NCI-H2029 treated with DMSO at 0.1 percent for 48 hours (cell line): ENCODE measurements around the gene OGFR.
"Not testable (repeated sequence)": the region's sequence is repeated elsewhere in the genome, so short reads cannot be mapped to it uniquely, and the experiment has no call there.

Experiments used
- DNase-seq: peaks from one replicate; lab custom pipeline; 2025; lab: John Stamatoyannopoulos, UW

OGFR gene

DNA sequence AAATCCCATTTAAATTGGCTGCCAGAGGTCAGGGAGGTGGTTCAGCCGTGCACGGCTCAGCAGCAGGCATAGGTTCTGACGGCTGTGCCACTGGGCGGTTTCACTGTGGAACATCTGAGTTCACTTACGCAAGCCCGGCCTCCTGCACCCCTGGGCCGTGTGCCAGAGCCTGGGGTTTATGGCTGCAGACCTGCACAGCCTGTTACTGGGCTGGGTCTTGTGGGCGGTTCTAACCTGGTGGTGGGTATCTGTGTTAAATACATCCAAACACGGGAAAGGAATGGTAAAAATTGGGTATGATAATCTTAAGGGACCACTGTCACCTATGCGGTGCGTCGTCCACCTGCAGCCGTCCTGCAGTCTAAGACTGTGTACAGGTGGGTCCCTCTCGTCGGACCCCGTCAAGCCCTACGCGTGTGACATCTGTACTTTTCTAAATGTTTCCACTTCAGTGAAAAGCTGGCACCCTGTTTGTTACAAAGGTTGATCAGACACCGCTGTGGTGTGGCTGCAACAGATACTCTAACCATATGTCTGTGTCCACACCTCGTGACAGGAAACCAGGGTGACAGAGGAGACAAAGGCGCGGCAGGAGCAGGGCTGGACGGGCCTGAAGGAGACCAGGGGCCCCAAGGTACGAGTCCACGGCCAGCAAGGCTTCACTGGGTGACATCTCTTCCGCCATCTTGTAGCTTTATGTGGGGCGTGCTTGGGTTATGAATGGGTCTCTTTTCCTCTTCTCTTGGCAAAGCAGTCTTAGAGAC, 33.7 kb downstream of the OGFR start:
- DNase-seq, result peak; percentile 26

DNA sequence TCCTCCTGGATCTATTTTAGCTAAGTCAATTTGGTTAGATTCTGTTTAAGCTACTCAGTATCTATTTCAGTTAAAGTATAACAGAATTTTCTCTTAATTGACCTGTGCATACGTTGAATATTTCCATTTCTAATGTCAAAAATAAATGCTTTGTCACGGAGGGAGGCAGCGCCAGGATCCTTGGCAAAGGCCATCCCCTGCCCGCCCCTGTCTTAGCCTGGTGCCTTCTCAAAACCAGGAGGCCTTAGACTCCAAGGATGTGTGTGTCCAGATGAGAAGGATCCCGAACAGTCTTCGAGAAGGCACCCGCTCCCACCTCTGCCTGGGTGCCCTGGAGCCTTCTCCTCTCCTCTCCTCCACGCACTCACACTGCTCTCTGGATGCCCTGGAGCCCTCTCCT, 34.6 kb downstream of the OGFR start:
- DNase-seq, result no peak

DNA sequence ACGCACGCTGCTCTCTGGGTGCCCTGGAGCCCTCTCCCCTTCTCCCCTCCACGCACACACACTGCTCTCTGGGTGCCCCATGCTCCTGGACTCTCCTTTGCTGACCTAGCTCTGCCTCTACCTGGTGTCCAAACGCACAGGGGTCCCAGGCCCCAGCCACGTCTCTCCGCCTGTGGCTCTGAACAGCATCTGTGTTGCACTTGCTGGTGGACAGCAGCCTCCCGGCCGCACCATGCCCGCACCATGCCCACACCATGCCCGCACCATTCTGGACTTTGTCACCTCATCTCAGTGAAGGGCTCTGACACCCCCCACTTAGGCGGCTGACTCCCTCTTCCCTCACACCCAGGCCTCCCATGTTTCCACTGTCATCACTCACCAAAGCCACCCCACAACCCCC, 35.2 kb downstream of the OGFR start:
- DNase-seq, result no peak

DNA sequence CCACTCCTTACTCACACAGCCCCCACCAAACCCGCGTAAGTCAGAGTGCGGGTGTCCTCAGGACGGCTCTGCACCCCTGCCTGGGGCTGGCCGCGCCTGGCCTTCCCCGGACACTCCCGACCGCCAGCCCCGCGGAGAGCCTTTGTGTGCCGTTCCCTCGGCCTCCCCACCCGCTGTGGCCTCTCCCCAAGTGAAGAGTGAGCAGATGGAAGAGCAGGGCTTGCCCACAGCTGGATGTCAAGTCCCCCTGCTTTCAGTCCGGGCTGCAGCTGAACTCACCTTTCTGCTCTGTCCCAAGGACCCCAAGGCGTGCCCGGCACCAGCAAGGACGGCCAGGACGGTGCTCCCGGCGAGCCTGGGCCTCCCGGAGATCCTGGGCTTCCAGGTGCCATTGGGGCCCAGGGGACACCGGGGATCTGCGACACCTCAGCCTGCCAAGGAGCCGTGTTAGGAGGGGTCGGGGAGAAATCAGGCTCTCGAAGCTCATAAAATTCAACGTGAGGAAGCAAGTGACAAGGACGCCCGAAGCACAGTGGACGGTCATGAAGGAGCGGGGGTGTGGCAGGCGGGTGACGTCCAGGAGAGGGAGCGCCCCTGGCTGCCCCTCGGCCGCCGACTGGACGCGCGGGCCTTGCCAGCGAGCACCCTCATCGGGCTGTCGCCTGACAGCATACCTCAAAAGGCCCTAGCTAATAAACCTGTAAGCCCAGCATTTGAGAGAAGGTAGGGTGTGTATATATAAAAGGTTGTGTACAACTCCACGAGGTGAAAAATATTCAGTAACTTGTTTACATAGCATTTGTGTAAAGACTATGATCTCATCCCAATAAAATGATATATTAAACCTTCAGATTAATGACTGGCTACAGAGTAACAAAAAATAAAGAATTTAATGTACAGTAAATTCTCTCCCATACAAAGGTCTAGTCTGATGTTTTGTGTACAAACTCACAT, 35.9 kb downstream of the OGFR start:
- no peak for DNase-seq

DNA sequence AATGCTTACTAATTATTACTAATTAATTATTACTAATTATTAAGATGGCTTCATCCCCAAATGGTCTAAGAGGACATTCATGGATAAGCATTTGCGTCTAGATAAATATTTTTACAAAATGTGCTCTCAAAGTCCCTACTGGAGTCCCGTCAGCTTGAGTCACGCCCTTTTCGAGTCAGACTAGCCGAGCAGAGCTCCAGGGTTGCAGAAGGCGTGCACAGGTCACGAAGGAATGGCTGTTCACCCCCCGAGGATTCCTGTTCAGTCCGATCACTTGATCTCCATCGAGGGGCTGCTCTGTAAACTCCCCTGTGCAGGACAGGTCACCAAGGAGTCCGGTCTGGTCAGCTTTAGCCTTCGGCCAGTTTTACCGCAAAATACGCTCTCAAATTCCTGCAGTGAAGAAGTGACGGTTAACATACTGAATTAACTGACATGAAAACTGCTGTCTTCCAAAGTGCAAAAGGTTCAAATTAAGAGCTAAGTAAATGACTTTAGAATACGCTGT, 37.1 kb downstream of the OGFR start:
- DNase-seq, result no peak

DNA sequence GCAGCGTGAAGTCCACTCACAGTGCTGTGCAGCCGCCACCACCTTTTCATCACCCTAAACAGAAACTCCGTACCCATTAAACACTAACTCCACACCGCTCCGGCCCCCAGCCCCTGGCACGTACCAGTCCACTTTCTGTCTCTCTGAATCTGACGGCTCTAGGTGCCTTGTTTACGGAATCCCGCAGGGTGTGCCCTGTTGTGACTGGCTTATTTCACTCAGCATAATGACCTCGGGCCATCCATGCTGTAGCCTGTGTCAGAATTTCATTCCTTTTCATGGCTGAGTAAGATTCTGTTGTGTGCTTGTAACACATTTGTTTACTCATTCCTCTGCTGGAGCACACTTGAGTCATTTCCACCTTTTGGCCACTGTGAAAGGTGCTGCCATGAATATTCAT, 39.0 kb downstream of the OGFR start:
- no peak for DNase-seq

DNA sequence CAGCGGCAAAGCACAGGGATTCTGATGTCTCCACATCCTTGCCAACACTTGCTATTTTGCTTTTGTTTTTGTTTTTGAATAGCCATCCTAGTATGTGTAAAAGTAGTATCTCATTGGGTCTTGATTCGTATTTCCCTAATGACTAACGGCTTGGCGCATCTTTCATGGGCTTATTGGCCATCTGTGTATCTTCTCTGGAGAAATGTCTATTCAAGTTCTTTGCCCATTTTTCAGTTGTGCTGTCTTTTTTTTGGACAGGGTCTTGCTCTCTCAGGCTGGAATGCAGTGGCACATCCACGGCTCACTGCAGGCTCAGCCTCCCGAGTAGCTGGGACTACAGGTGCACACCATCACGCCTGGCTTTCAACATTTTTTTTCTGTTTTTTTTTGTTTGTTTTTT, 39.5 kb downstream of the OGFR start:
- DNase-seq, result no peak

DNA sequence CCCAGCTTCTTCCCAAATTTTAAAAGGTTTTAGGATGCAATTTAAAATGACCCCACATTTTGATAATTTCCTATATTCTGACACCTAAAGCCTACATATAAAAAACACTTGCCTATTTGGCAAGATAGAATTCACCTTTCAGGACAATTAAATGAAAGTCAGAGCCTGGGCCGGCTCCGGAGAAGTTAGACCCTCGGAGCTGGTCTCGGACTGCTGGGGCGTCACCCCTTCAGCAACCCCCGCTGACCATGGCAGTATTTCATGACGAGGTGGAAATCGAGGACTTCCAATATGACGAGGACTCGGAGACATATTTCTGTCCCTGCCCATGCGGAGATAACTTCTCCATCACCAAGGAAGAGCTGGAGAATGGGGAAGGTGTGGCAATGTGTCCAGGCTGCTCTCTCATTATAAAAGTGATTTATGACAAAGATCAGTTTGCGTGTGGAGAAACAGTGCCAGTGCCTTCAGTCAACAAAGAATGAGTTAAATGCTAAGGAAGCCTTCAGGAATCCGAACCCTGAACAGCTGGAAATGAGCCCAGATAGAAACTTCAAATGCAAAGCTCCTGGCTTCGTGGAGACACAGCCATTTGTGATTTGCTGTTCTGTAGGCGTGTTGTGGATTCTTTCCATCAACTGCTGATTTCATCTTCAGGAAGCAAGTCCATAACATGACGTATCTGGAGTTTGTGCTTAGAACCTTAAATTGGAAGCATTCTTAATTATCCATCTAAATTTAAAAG, 41.0 kb downstream of the OGFR start:
- no peak for DNase-seq

DNA sequence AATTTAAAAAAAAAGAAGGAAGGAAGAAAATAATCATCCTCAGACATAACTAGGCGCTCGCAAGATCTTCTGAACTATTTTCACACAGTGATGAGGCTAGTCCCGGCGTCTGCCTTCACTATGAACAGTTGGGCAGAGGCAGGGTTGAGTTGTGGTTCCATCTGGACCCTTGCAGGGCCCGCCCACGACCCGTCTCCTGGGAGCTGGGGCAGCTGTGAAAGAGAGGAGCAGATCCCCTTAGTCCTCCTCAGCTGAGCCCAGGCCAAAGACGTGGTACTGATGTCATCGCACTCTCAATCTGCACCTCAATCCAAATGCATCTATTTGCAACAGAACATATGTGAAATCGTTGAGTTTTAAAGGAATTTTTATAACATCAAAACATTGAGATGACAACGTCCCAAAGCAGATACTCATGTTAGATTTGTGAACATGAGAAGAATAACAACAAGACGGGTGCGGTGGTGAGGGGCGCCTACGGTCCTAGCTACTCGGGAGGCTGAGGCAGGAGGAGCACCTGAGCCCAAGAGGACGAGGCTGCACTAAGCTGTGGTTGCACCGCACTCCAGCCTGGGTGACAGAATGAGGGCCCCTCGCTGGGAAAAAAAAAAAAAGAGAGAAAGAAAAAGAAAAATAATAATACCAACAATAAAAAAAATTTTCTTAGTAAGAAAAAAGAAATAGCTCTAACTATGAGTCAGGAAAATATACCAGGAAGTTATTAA, 41.7 kb downstream of the OGFR start:
- no peak for DNase-seq

DNA sequence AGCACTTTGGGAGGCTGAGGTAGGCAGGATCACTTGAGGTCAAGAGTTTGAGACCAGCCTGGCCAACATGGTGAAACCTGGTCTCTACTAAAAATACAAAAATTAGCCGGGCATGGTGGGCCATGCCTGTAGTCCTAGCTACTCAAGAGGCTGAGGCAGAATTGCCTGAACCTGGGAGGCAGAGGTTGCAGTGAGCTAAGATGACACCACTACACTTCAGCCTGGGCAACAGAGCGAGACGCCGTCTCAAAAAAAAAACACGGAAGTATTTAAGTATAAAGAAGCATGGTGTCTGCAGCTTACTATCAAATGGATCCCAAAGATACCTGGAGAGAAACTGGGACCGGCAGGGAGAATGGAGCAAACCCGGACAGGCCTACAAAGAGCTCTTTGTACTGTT, 44.3 kb downstream of the OGFR start:
- DNase-seq, result not testable (repeated sequence)

DNA sequence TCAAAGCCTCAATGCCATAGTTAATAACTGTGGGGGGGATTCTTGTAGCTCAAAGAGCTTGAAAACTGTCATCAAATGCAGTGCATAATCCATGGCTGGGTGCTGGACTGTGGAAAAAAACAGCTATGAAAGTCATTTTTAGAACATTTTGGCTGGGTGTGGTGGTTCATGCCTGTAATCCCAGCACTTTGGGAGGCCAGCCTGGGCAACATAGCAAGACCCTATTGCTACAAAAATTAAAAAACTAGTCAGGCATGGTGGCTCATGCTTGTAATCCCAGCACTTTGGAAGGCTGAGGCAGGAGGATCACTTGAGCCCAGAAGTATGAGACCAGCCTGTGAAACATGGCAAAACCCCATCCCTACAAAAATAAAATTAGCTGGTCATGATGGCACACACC, 44.8 kb downstream of the OGFR start:
- DNase-seq, result no peak

DNA sequence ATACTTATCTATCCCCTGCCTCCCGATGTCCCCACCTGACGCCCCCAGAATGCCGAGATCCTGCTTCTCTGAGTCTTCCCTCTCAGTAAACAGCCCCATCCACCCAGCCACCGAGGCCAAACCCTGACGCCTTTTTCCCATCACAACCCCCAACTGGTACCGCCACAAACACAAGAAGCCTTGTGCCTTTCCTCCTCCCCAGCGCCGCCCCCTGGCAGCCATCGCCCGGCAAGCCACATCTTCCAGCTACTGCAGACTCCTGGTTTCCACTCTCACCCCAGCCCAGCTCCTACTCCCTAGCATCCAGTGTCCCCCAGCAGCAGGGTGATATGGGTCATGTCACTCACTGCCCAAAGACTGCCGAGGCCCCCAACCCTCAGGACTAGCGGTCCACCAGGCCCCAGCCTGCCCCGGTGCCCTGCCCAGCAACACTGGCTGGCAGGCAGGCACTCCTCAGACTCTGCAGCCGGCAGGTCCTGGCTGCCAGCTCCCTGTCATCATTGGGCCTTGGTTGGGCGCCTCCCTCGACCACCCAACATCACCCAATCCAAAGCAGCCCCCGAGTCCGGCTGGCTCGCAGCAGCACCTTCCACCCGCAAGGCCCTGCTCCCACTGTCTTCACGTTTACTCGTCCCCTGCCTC, 45.8 kb downstream of the OGFR start:
- no peak for DNase-seq

DNA sequence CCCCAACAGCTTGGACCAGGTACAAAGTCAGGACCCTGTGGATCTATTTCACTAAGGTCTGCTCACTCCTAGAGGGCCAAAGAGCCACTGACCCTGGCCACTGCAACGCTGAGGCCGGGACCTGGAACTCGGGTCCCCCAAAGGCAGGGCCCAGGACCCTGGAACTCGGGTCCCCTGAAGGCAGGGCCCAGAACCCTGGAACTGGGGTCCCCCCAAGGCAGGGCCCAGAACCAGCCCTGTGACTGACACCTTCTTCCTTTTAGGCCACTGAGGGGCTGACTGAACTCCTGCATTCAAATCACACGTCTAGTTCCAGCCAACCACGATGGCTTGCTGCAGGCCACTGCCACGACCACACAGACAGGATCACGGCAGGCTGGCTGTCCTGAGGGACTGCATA, 47.6 kb downstream of the OGFR start:
- no peak for DNase-seq

DNA sequence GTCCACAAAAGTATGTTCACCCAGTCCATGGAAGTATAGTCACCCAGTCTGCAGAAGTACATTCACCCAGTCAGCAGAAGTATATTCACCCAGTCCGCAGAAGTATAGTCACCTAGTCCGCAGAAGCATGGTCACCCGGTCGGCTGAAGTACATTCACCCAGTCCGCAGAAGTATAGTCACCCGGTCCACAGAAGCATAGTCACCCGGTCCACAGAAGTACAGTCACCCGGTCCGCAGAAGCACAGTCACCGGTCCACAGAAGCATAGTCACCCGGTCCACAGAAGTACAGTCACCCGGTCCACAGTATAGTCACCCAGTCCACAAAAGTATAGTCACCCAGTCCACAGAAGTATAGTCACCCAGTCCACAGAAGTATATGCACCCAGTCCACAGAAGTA, 48.2 kb downstream of the OGFR start:
- DNase-seq, result no peak

DNA sequence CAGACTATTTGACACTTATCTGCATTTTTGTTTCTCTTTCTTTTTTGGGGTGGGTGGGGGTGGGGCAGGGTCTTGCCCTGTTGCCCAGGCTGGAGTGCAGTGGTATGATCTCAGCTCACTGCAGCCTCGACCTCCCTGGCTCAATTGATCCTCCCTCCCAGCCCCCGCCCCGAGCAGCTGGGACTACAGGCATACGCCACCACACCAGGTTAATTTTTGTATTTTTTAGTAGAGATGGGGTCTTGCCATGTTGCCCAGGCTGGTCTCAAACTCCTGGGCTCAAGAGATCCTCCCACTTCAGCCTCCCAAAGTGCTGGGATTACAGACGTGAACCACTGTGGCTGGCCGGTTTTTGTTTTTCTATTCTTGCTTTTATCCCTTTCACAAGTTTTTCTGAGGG, 48.7 kb downstream of the OGFR start:
- not testable (repeated sequence) for DNase-seq

DNA sequence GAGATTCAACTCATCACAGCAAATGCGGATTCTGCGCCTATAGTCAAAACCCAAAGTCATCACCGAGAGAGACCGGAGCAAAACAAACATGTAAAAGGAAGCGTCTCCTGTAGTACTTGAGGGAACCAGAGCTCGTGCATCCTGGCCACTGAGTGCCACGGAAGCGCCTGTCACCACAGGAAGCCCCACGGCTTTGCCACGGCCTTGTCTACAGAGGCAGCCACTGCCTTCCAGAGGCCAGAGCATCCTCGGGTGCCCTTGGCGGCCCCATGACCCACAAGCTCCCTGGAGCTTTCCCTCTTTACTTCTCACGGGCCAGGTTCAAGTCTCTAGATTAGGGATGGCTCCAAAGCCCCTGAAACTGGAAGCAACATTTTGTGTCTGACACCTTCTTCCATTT, 49.5 kb downstream of the OGFR start:
- no peak for DNase-seq

DNA sequence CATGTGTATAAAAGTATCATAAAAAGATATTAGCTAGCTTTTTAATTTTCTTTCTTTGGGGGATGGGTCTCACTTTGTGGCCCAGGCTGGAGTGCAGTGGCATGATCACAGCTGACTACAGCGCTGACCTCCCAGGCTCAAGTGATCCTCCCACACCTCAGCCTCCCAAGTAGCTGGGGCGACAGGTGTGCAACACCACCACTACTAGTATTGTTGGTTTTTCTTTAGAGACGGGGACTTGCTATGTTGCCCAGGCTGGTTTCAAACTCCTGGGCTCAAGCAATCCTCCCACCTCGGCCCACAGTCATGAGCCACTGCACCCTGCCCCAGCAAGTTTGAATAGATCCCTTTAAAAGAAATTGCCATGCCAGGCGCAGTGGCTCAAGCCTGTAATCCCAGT, 50.5 kb downstream of the OGFR start:
- DNase-seq, result no peak

DNA sequence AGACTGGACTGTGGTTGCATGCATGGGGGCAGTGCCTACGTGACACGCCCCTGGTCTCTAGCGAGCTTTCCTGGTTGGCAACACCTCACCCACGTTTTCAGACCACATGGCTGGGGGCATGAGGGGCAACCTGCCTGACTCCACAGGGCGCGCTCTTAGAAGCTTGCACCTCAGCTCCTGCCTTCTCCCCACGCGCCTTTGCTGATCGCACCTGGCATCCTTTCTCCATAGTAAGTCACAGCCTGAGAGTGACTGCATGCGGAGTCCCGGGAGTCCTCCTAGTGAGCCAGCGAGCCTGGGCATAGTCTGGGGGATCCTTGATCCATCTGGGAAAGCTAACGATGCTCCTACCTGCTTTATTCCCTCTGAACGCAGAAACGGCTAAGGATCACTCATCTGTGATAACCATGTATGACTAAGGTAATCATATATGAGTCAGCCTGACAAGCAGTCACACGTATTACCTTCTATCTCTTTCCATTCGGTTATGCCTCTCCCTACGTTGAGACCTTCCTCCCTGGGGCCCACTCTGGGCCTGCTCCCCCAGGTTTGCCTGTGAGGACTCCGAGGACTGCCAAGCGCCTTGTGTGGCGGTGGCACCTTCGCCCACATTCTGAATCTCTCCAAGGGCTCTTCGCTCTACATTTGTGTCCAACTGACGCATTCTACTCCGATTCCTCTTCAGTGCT, 52.4 kb downstream of the OGFR start:
- DNase-seq, result no peak

DNA sequence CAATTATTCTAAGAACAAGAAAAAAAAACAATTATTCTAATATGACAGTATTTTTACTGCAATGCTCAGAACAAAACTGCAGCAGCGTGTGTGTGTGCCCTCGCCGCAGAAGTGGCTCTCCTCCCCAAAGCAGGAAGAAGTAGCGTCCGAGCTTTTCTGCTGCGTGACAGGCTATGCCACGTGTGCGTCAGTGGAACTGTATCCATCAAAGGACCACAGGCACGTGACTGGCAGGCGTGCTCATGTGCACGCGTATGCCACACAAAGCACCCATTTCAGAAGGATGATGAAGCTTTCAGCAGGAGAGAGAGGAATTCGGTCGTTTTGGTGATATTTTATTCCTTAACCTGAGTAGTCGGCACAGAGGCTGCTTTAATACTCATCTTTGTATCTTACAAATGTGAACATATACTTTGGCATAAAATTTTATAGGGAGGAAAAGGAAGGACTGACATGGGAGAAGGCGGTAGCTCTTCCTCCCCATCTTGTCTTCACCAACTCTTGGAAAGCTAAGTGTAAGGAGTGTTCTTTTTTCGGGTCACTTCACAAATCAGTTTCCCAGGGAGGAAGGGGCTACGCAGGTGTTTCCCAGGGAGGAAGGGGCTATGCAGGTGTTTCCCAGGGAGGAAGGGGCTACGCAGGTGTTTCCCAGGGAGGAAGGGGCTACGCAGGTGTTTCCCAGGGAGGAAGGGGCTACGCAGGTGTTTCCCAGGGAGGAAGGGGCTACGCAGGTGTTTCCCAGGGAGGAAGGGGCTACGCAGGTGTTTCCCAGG, 53.6 kb downstream of the OGFR start:
- DNase-seq, result no peak

DNA sequence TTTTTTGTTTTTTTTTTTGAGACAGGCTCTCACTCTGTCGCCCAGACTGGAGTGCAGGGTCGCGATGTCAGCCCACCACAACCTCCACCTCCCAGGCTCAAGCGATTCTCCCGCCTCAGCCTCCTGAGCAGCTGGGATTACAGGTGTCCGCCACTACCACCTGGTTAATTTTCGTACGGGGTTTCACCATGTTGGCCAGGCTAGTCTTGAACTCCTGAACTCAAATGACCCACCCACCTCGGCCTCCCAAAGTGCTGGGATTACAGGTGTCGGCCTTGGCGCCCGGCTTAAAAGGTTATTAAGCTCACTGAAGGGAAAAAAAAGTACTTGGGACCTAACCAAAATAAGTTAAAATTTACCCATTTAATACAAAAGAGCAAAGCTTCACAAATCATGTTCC, 55.1 kb downstream of the OGFR start:
- no peak for DNase-seq
